ENCODE measurements around the gene ARHGEF11.

- TF ChIP-seq CTCF (IDR thresholded peaks at IDR 0.05; ENCODE audit: low read depth, low read length, poor library complexity, severe bottlenecking) (no peak), EZH2phosphoT487 (IDR thresholded peaks at IDR 0.05; ENCODE audit: borderline replicate concordance, low read length) (no peak)
These were observed 103.9 kb downstream of the ARHGEF11 start for GRCh38 chr1:156941675-156942074.

Data from DOHH2 (cell line).